OCI-LY7 (cell line): Measurements from ENCODE around the gene CACNA1I. TPM values are rescaled to one million over a fixed set of nuclear protein-coding genes. Genes with fewer than 3 reads are reported as not detected.

Source experiments
- BruUV-seq: library from RNA; stranded (reverse); fragments of 400-500 nt; replicated peaks from 2 replicates; lab custom pipeline; 2021; lab: Mats Ljungman, UMichigan
- CTCF ChIA-PET: fragments of 300-600 bp; sonication (Branson Sonifier 250); formaldehyde crosslinking; loops from one replicate; lab custom pipeline; 2022; ENCODE audit warnings: antibody characterized with exemption; ENCODE audit not compliant: unreplicated experiment; lab: Charles Lee
- POLR2A ChIA-PET: fragments of 300-600 bp; sonication (Branson Sonifier 250); formaldehyde crosslinking; loops from one replicate; lab custom pipeline; 2022; ENCODE audit warnings: antibody characterized with exemption; lab: Charles Lee
- DNase-seq: peaks from one replicate; pipeline ENCODE4 v3.0.0-alpha.2; 2015; ENCODE audit warnings: low spot score
- H2AFZ ChIP-seq: fragments of 200-600 bp; sonication (generic), shearing (Covaris generic); 2 replicates; pipeline ENCODE4 v1.6.1; 2014; ENCODE audit warnings: mild to moderate bottlenecking, antibody characterized with exemption, low read length, moderate library complexity
- H3K27ac ChIP-seq: fragments of 200-600 bp; sonication (generic); 2 replicates; pipeline ENCODE4 v1.5.1; 2014; ENCODE audit warnings: mixed run types, low read depth, mild to moderate bottlenecking, moderate library complexity, low read length, inconsistent platforms; ENCODE audit not compliant: poor library complexity, severe bottlenecking
- H3K36me3 ChIP-seq: fragments of 200-600 bp; sonication (generic); 2 replicates; pipeline ENCODE4 v1.6.1; 2014; ENCODE audit warnings: mild to moderate bottlenecking, antibody characterized with exemption, low read length, moderate library complexity, mixed read lengths; ENCODE audit not compliant: insufficient read depth
- H3K4me1 ChIP-seq: fragments of 200-600 bp; sonication (generic); 2 replicates; pipeline ENCODE4 v1.5.1; 2014; ENCODE audit warnings: mild to moderate bottlenecking, low read length; ENCODE audit not compliant: insufficient read depth, poor library complexity, severe bottlenecking
- H3K4me2 ChIP-seq: fragments of 200-600 bp; sonication (generic); 2 replicates; pipeline ENCODE4 v1.6.1; 2014; ENCODE audit warnings: mild to moderate bottlenecking, low read length
- H3K4me3 ChIP-seq: fragments of 200-600 bp; sonication (generic); 2 replicates; pipeline ENCODE4 v1.5.1; 2014; ENCODE audit warnings: mild to moderate bottlenecking, low read depth, low read length; ENCODE audit not compliant: poor library complexity, severe bottlenecking
- H3K79me2 ChIP-seq: fragments of 200-600 bp; sonication (generic); 2 replicates; pipeline ENCODE4 v1.6.1; 2016; ENCODE audit warnings: low read depth, mild to moderate bottlenecking, low read length, moderate library complexity, mixed read lengths; ENCODE audit not compliant: insufficient read depth
- H3K9me2 ChIP-seq: fragments of 200-600 bp; sonication (generic); 2 replicates; pipeline ENCODE4 v1.6.1; 2016; ENCODE audit warnings: mild to moderate bottlenecking, low read length, mixed read lengths; ENCODE audit not compliant: insufficient read depth
- H3K9me3 ChIP-seq: fragments of 200-600 bp; sonication (generic); 2 replicates; pipeline ENCODE4 v1.6.1; 2014; ENCODE audit warnings: mild to moderate bottlenecking, mixed run types, low read length, mixed read lengths
- H4K20me1 ChIP-seq: fragments of 200-600 bp; sonication (generic); 2 replicates; pipeline ENCODE4 v1.6.1; 2014; ENCODE audit warnings: mild to moderate bottlenecking, antibody characterized with exemption, low read length, moderate library complexity, mixed read lengths; ENCODE audit not compliant: insufficient read depth
- CTCF ChIP-seq: fragments of 200-600 bp; sonication (generic); conservative IDR thresholded peaks from 2 replicates; pipeline ENCODE4 v1.5.1; 2014; ENCODE audit warnings: mild to moderate bottlenecking, antibody characterized with exemption, low read length, moderate library complexity, mixed read lengths
- EZH2phosphoT487 ChIP-seq: fragments of 200-600 bp; sonication (generic); IDR thresholded peaks from 2 replicates; pipeline ENCODE4 v1.6.1; 2018; ENCODE audit warnings: low read depth, borderline replicate concordance, mild to moderate bottlenecking, mixed run types, antibody characterized with exemption, low read length, moderate library complexity, mixed read lengths
- intact Hi-C: fragments of 100-400 bp; cut with micrococcal nuclease; formaldehyde crosslinking; loops from one replicate; pipeline ENCODE4 v1.10.0; 2022; ENCODE audit not compliant: unreplicated experiment
- total RNA-seq, 2 experiments: library from RNA; depleted of rRNA in 1 of 2; stranded (reverse); fragments of >200 nt in 1 of 2; shearing (Covaris generic) in 1 of 2; gene quantifications; 2 replicates each; pipeline ENCODE4 v1.2.3, GENCODE V29; 2014 to 2022

The CACNA1I gene
- total RNA-seq, 2 experiments from 2014 or later = 0.03 TPM; not detected in 1

GRCh38 chr22:39569066-39569465 is 1.5 kb upstream of the CACNA1I start:
- ChIA-PET CTCF (no interaction called here), POLR2A (no interaction called here)
- intact Hi-C loops = no loop called here
- DNase-seq = no peak
- Histone ChIP-seq H3K79me2 (no peaks in the 10 kb centered on the region), H3K4me1 (peaks cover 28% of the 10 kb centered on the region), H3K4me2 (no peak overlapping the region; the same call in 1 of the 2 replicates), H3K36me3 (no peaks in the 10 kb centered on the region), H3K4me3 (no peak overlapping the region), H3K9me2 (no peaks in the 10 kb centered on the region), H2AFZ (no peak overlapping the region), H3K27ac (no peak overlapping the region), H3K9me3 (no peaks in the 10 kb centered on the region), H4K20me1 (no peaks in the 10 kb centered on the region)
- no peak for TF ChIP-seq CTCF
- no peak for TF ChIP-seq EZH2phosphoT487
- no TSS peak for BruUV-seq

GRCh38 chr22:39570226-39570625 is 327 bp upstream of the CACNA1I start:
- Histone ChIP-seq H3K36me3 (no peaks in the 10 kb centered on the region), H3K79me2 (no peaks in the 10 kb centered on the region), H3K4me1 (peaks cover 28% of the 10 kb centered on the region), H3K27ac (no peak overlapping the region), H3K4me2 (no peak overlapping the region), H2AFZ (no peak overlapping the region), H3K4me3 (no peak overlapping the region), H3K9me3 (no peaks in the 10 kb centered on the region), H4K20me1 (no peaks in the 10 kb centered on the region), H3K9me2 (no peaks in the 10 kb centered on the region)
- POLR2A ChIA-PET = no interaction called here
- intact Hi-C loops = no loop called here
- TF ChIP-seq EZH2phosphoT487 = no peak
- TF ChIP-seq CTCF = no peak
- DNase-seq = no peak
- no TSS peak for BruUV-seq
- CTCF ChIA-PET = no interaction called here

- no peaks in the 10 kb centered on the region for H4K20me1 ChIP-seq
- intact Hi-C loops = no loop called here
- no peaks in the 10 kb centered on the region for H3K9me2 ChIP-seq
- no TSS peak for BruUV-seq
- ChIA-PET POLR2A (no interaction called here), CTCF (no interaction called here)
- peaks cover 32% of the 10 kb centered on the region for H3K4me1 ChIP-seq
- H3K4me3 ChIP-seq = no peak overlapping the region
- no peak for TF ChIP-seq CTCF
- H3K4me2 ChIP-seq = no peak overlapping the region
- H3K79me2 ChIP-seq = no peaks in the 10 kb centered on the region
- H3K36me3 ChIP-seq = no peaks in the 10 kb centered on the region
- no peaks in the 10 kb centered on the region for H3K9me3 ChIP-seq
- DNase-seq = no peak
- no peak overlapping the region for H3K27ac ChIP-seq
- H2AFZ ChIP-seq = no peak overlapping the region
Measured at GRCh38 chr22:39571538-39571937, 985 bp downstream of the CACNA1I start.
